ENCODE results near the gene KRTAP5-2.

KRTAP5-2 gene

GRCh38 chr11:1559111-1559951 lies 38.8 kb downstream of the KRTAP5-2 start:
- Histone ChIP-seq H3K4me3 (ENCODE audit: low read depth, low read length) (no peak overlapping the region), H3K27me3 (no peaks in the 10 kb centered on the region), H3K36me3 (no peaks in the 10 kb centered on the region), H3K4me1 (no peaks in the 10 kb centered on the region; the same call in 1 of the 2 replicates), H3K9me3 (no peaks in the 10 kb centered on the region)
- peak; percentile 60 for DNase-seq
- no peak for TF ChIP-seq CTCF (IDR thresholded peaks at IDR 0.05; ENCODE audit: low read depth, low read length)

GRCh38 chr11:1558775-1559110 lies 39.4 kb downstream of the KRTAP5-2 start:
- no peak for DNase-seq
- Histone ChIP-seq H3K4me1 (no peaks in the 10 kb centered on the region), H3K27me3 (no peaks in the 10 kb centered on the region), H3K36me3 (no peaks in the 10 kb centered on the region), H3K9me3 (no peaks in the 10 kb centered on the region), H3K4me3 (ENCODE audit: low read depth, low read length) (no peak overlapping the region)
- TF ChIP-seq CTCF (IDR thresholded peaks at IDR 0.05; ENCODE audit: low read depth, low read length), result no peak

GRCh38 chr11:1557904-1558774 lies 40.0 kb downstream of the KRTAP5-2 start:
- no peak for DNase-seq
- Histone ChIP-seq H3K27me3 (no peaks in the 10 kb centered on the region), H3K4me1 (no peaks in the 10 kb centered on the region), H3K36me3 (no peaks in the 10 kb centered on the region), H3K9me3 (no peaks in the 10 kb centered on the region), H3K4me3 (ENCODE audit: low read depth, low read length) (no peak overlapping the region)
- no peak for TF ChIP-seq CTCF (IDR thresholded peaks at IDR 0.05; ENCODE audit: low read depth, low read length)

- H3K27me3 ChIP-seq, result no peaks in the 10 kb centered on the region
- no peaks in the 10 kb centered on the region for H3K4me1 ChIP-seq
- DNase-seq, result no peak
- TF ChIP-seq CTCF (IDR thresholded peaks at IDR 0.05; ENCODE audit: low read depth, low read length), result no peak
- no peaks in the 10 kb centered on the region for H3K36me3 ChIP-seq
- no peaks in the 10 kb centered on the region for H3K9me3 ChIP-seq
- H3K4me3 ChIP-seq (ENCODE audit: low read depth, low read length), result no peak overlapping the region
These were observed 40.8 kb downstream of the KRTAP5-2 start for GRCh38 chr11:1557051-1557884.

- Histone ChIP-seq H3K4me1 (no peaks in the 10 kb centered on the region), H3K27me3 (no peaks in the 10 kb centered on the region), H3K36me3 (no peaks in the 10 kb centered on the region), H3K9me3 (no peaks in the 10 kb centered on the region), H3K4me3 (ENCODE audit: low read depth, low read length) (no peak overlapping the region)
- DNase-seq, result no peak
- TF ChIP-seq CTCF (IDR thresholded peaks at IDR 0.05; ENCODE audit: low read depth, low read length), result no peak
These were observed 41.7 kb downstream of the KRTAP5-2 start for GRCh38 chr11:1556278-1556902.
